ENCODE measurements around the gene PNLIPRP3.

Gene PNLIPRP3

DNA sequence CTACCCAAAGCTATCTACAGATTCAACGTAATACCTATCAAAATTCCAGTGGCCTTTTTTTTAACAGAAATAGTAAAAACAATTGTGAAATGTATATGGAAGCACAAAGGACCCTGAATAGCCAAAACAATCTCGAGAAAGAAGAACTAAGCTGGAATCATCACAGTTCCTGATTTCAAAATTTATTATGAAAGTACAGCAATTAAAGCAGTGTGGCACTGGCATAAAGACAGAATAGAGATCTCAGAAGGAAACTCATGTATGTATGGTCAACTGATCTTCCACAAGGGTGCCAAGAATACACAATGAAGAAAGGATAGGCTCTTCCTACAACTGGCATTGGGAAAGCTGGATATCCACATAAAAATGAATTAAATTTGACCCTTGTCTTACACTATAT, 23.2 kb downstream of the PNLIPRP3 start:
- in situ Hi-C loops (cut with HindIII; ENCODE audit: low sequenced_read_pairs) = no loop called here

DNA sequence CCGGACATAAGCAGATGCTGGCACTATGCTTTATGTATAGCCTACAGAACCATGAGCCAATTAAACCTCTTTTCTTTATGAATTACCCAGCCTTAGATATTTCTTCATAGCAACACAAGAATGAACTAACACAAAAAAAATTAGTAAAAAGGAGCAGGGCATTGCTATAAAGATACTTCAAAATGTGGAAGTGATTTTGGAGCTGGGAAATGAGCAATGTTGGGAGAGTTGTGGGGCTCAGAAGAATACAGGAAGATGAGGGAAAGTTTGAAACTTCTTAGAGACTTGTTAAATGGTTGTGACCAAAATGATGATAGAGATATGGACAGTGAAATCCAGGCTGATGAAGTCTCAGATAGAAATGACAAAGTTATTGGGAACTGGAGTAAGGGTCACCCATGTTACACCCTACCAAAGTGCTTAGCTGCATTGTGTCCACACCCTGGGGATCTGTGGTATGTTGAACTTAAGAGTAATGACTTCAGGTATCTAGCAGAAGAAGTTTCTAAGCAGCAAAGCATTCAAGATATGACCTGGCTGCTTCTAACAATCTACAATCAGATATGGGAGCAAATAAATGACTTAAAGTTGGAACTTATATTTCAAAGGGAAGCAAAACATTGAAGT, 24.2 kb downstream of the PNLIPRP3 start:
- in situ Hi-C loops (cut with HindIII; ENCODE audit: low sequenced_read_pairs) = no loop called here

DNA sequence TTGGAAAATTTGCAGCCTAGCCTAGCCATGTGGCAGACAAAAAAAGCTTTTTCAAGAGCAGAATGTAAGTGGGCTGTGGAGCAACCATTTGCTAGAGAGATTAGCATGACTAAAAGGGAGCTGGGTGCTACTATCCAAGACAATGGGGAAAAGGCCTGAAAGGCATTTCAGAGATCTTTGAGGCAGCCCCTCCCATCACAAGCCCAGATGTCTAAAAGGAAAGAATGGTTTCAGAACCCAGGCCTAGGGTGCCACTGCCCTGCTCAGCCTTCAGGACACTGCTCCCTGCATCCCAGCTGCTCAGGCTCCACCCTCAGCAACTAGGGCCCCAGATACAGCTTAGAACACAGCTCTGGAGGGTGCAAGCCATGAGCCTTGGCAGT, 24.7 kb downstream of the PNLIPRP3 start:
- in situ Hi-C loops (cut with HindIII; ENCODE audit: low sequenced_read_pairs) = no loop called here

DNA sequence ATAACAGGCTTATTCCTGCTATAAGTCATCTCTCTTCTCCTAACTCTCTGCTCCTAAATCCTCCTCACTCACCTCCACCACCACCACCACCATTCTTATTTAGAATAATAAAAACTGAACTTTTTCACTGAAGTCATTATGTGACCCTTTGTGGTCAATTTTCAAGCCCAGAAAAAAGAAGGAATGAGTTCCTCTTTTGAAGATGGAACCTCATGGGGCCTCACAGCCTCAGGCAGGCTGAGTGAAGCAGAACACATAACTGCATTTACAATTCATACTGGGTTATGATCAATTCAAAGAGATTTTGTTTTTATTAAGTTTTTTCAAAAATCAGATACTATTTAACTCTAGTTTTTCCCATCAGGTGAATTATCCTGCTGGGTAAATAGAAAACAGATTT, 29.8 kb downstream of the PNLIPRP3 start:
- in situ Hi-C loops (cut with HindIII; ENCODE audit: low sequenced_read_pairs) = no loop called here

DNA sequence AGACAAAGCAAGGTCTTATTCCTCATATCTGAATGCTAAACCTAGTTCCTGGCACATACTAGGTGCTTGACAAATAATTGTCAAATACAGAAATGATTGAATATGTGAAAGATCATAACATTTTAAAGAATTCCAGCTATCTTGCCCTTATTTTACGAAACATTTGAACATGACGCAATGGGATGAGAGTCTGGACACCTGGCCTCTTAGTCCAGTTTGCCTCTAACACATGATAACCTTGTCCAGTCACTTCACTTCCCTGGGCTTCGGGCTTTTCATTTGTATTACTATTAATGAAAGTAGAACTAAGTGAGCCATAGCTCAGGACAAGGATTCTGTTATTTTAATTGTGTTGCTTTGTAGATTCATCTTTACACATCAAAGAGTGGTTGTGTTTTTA, 32.6 kb downstream of the PNLIPRP3 start:
- in situ Hi-C loops (cut with HindIII; ENCODE audit: low sequenced_read_pairs) = no loop called here

DNA sequence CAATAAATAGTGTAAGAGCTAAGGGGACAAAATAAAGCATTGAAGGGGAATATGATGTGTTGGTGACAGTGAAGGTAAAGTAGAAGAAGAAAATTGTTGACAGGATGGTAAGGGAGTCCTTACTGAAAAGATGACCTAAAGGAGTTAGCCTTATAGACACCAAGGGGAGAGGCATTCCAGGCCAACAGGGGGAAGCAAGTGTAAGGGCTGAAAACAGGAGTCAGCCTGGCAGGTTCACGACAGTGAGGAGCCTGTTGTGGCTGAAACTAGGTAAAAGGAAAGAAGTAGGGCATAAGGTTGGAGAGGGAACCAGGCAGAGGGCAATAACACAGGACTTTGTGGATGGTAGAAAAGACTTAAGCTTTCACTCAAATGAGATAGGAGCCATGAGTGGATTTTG, 34.0 kb downstream of the PNLIPRP3 start:
- in situ Hi-C loops (cut with HindIII; ENCODE audit: low sequenced_read_pairs) = no loop called here

DNA sequence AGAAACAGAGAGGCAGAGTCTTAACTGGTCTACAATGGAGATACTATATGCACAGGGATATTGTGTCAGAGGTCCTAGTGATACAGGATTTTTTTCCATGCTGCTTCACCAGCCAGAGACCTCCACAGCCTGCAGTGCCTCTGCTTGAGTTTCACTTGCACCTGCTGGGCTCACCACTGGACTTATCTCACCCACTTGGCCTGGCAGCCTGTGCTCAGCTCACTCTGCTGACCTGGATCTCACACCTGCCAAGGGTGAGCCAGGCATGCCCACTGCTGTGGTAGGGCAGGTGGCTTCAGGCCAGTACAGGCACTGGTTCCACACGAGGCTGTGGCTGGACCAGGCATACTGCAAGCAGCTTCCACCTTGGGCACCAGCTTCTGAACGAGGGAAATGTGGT, 36.6 kb downstream of the PNLIPRP3 start:
- in situ Hi-C loops (cut with HindIII; ENCODE audit: low sequenced_read_pairs) = no loop called here

DNA sequence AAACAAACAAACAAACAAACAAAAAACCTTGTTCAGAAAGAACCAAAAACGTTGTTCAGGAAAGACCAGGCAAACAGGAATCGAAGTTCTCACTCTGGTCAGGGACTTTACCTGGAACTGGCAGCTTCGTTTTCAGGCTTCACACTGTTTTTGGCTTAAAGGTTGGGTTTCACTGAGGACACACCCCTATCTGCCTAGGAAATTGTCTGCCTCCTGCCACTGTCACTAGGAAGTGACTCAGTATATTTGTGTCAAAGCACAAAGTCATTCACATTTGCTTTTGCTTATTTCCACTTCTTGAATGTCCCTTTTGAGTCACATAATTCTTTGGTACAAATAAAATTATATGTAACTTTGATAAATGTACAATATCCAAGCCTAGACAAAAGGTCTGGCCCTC, 37.9 kb downstream of the PNLIPRP3 start:
- in situ Hi-C loops (cut with HindIII; ENCODE audit: low sequenced_read_pairs) = no loop called here

DNA sequence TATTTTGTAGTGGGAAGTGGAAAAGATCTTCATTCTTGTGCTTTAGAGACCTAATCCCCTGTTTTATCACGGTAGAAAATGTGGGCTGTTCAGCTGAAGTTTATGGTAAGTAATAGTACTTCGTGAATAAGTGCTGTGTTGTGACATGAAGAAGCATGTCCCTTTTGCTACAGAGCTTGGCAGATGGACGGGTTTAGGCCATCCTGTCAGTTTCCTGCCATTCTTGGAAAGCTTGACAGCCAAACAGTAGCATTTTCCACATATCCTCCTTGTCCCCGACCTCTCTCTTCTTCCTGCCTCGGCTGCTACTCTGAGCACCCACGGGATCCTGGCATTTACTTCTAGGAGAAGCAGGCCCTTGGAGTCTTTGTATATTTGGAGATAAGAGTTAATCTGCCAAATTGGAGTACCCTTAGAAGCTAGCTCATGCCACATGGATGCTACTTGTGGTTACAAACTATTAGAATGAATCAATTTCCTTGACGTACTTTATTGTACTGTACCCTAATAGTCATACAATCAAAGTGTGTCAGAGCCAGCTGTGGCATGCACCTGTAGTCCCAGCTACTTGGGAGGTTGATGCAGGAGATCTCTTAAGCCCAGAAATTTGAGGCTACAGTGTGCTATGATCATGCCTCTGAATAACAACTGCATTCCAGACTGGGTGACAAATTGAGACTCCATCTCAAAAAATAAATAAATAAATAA, 39.2 kb downstream of the PNLIPRP3 start:
- in situ Hi-C loops (cut with HindIII; ENCODE audit: low sequenced_read_pairs) = no loop called here

DNA sequence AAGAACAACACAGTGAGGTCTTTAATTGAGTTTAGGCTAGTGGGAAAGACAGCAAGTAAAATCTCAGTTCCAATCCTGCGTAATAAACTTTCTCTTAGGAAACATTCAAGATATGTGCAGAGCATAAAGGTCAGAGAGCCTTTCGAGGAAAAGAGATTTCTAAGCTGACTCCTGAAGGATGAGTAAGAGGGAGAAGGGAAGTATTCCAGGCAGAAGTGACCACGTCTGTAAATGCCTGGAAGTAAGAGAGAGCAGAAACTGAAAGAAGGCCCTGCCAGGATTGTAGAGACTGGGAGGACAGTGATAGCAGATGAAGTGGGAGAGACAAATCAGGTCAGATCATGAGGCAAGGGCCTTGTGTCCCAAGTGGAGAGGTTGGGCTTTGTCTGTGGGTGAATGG, 41.8 kb downstream of the PNLIPRP3 start:
- in situ Hi-C loops (cut with HindIII; ENCODE audit: low sequenced_read_pairs) = no loop called here

DNA sequence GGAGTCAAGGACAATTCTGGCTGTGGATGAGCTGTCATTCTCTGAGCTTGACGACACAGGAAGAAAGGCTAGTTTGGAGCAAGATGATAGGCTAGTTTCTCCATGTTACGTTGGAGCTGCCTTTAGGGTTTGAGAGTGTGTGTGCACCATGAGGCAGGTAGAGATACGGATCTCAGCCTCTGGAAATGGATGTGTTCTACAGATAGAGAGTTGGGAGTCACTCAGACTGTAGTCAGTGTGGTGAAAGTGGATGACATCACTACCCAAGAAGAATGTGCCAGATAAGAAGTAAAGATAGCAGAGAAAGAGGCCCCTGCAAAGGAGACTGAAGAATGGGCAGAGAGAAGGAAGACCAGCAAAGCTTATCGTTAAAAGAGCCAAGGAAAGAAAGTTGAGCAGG, 42.4 kb downstream of the PNLIPRP3 start:
- in situ Hi-C loops (cut with HindIII; ENCODE audit: low sequenced_read_pairs) = no loop called here

DNA sequence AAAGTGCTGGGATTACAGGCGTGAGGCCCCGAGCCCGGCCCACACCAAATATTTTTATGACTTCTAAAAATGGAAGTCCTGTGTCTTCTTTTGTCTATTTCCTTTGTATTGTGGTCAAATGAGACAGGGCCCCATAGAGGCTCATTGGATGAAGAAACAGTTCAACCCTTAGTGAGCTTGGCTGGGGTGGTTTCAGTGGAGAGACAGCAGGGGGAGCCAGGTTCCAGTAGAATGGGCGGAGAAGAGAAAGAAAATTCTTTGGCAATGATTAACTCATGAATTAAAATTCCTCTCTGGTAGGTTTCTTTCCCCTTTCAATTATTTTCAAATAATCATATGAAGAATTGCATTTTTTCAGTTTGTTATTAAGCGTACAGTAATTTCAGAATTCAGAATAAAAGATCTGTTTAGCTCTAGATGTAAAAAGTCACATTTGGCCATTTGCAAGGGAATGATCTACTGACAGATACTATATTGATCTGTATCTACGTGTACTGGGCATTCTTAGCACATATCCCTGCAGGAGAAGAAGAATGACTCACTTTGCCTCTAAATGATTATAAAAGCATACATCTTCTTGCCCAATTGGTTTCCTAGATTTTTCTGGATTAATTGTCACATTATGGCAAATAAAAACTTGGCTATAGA, 43.2 kb downstream of the PNLIPRP3 start:
- in situ Hi-C loops (cut with HindIII; ENCODE audit: low sequenced_read_pairs) = no loop called here

DNA sequence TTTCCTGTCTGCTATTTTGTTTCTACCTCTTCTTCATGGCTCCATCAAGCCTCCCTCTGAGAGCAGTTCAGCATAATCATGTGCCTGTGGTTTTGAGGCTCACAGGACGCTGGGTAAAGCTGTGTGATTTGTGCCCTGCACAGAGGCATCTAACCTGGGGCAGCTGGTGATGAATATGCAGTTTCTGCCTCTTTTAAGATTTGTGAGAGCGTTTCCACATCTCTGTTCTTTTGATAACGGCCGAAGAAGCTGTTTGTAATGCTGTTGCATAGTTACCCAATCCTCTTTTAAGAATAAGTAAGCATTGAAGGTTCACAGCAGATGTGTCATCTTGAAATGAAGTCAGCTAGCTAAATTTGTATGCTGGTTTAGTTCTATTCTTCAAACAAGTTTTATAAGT, 45.2 kb downstream of the PNLIPRP3 start:
- in situ Hi-C loops (cut with HindIII; ENCODE audit: low sequenced_read_pairs) = no loop called here

DNA sequence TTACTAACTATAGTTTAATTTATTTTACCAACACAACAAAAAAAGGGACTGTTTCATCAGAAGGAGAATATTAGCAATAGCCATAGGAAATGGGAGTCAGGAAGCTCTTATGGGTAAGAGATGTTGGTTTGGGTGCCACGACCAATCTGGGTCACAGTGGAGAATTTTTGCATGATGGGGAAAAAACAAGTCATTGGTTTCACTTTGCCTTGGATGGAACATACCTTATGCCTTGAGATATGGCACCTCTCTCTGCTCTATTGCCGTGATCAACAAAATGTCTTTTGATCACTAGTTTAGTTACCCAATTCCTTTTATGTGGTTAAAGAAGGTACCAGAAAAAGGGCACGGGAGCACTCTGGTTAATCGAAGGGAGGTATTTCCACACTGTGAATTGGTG, 48.2 kb downstream of the PNLIPRP3 start:
- in situ Hi-C loops (cut with HindIII; ENCODE audit: low sequenced_read_pairs) = no loop called here

DNA sequence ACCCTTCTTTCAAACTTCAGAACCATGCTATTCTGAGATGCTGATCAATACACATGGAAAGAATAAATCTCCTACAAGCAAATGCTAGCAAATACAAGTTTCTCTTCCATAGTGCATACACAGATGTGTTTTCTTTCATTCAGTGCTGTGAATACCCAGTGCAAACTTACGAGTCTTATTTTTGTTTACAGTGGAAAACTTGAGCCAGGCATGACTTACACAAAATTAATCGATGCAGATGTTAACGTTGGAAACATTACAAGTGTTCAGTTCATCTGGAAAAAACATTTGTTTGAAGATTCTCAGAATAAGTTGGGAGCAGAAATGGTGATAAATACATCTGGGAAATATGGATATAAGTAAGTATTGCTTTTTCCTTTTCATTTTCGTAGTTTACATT, 48.8 kb downstream of the PNLIPRP3 start:
- in situ Hi-C loops (cut with HindIII; ENCODE audit: low sequenced_read_pairs) = no loop called here

DNA sequence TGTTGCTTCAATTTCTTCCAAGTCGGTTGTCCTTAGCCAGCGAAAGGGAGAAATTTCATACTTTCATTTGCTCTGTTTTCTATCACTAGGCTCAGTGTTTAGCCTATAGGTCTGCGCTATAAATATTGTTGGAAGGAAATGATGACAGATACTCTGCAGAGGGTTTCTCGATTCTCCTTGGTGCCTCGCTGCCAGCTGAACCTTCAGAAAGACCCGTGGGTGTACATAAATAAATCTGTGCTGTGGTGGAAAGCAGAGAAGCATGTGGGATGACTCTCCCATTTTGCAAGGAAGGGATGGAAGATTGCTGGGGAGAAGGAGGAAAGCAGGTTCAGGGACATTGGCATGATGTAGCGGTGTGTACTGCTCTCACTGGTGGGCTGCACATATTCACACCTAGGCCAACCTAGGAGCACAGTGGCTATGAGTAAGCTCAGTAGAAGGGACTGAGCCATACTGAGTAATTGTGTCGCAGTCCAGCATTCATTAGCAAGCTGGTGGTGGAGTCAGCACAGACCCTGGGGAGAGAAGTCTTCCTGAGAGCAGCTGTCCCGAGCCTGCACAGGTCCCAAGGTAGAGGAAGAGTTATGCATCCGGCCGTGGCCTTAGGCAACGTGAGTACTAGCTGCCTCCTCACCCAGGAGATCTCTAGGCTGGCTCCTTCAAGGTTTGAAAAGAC, 50.5 kb downstream of the PNLIPRP3 start:
- in situ Hi-C loops (cut with HindIII; ENCODE audit: low sequenced_read_pairs) = no loop called here

DNA sequence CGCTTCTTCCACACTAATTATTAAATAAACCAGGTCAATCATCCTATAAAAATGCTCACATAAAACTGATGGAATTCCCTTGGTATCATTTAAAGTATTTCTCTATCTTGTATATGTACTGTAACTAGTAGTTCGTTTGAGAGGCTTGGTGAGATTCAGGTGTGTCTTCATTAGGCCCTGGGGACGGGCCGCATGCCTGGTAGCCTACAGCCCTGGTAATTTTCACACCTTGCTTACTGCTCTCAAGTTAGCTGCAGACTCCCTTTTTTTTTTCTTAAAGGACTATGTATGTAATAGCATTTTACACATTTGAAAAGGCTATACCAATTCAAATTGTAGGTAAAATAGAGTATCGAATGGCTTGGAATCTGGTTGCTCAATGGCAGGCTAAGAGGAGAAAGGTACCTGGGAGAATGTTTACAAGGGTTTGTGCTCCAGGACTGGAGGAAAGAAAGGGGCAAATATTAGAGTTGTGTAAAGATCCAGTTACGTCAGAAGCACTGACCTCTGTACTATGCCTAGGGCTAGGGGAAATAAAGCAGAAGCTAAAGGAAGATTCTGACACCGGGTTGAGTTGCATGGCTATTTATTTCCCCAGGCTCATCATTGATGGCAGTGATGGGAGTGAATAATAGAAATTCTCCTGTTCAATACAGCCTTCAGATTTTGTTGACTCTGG, 59.3 kb downstream of the PNLIPRP3 start:
- in situ Hi-C loops (cut with HindIII; ENCODE audit: low sequenced_read_pairs) = no loop called here

DNA sequence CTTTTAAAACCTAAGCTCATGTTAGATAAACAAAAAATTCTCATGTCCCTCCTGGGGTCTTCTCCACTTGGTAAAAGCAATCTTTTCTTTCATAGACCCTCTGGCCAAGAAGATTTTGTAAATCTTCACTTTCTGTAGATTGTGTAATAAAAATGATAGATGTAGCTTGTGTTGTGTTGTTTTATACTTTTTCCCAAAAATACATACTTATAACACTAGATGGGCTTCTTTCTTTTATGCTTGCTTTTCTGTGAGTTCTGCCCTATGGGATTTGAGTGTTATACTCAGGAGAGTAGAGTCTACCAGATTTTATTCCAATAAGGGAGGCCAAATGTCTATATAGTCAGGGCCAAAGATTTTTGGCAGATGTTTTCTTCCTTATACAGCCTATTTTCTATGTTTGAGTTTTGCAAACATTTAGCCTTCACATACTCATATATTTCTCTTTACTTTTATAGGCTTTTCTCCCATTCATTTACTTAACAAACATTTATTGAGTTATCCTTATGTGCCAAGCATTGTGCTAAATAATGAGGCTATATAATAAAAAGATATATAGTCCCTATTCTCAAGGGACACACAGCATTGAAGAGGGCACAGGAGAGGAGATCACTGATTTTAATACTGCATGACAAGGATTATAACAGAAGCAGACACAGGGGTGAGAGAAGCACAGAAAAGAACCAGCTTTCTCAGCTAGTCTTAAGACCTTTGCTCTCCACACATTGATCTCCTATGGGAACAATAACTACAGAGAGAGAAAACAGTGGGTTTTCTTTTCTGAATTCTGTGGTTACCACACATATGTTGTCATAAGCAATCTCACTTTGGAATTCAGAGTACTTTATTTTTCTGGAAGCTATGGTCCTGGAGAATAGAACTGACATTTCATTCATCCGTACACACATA, 60.1 kb downstream of the PNLIPRP3 start:
- in situ Hi-C loops (cut with HindIII; ENCODE audit: low sequenced_read_pairs) = no loop called here

DNA sequence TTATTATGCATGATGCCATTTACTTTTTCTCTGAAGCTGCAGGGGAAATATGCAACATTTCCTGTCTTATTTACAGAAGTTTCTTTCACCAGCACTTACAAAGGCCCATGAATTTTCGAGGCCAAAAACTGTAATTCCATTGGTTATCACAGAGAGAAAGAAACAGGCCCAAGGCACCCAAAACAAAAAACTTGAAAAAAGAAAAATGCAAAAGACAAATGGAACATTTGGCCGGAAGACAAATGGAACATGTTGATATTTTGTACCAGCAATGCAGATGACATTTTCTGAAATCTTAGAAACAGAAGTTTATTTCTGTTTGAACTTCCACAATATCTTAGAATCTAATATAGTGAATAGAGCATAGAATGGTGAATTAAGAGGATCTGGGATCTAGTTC, 61.8 kb downstream of the PNLIPRP3 start:
- in situ Hi-C loops (cut with HindIII; ENCODE audit: low sequenced_read_pairs) = no loop called here

DNA sequence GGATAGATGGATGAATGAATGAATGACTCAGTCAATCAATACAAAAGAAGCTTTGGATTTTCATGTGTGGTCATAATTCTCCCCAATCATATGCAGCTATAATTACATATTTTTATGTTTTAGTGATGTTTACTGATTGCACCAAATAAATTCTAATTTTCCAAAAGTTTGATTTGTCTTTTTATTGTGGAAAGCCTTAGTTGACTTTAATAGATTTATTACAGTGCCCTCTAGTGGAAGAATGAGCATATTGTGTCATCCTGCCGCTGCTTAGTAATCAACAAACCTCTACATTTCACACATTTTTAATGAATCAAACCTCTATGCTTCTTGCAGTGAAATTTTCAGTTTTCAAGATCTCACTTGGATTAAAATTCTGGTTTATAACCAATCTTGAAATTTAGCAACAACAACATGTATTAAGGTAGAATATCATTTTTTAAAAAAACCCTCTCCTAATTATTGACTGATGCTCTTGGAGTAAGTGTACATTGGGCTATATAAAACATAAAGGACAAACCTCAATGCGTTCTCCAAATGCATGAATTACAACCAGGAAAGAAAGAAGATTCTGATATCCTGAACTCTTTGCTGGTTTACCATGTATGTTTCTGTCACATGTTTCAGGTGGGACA, 62.5 kb downstream of the PNLIPRP3 start:
- in situ Hi-C loops (cut with HindIII; ENCODE audit: low sequenced_read_pairs) = no loop called here

All from DLD1 (cell line).